Thoracic aorta (tissue), 2 donors: ENCODE data around the gene PER2. TPM values are rescaled to one million over a fixed set of nuclear protein-coding genes. Genes with fewer than 3 reads are reported as not detected.

Source experiments
- ATAC-seq: fragments of 150-250 bp; one replicate; pipeline ENCODE4 v1.8.0; 2017; ENCODE audit warnings: low read depth; ENCODE audit not compliant: insufficient number of reproducible peaks, low FRiP score
- DNase-seq: peaks from one replicate; pipeline ENCODE4 v3.0.0-alpha.2; 2020; ENCODE audit warnings: low spot score
- H3K27ac ChIP-seq, 2 donors: fragments of 200-600 bp; sonication (generic); 1 replicate in 1 of 2; 2 replicates in 1 of 2; pipeline ENCODE4 v1.5.1; 2016; ENCODE audit warnings: mild to moderate bottlenecking in 2 of 2, moderate library complexity in 2 of 2
- H3K27me3 ChIP-seq: fragments of 200-600 bp; sonication (generic); replicated peaks from 2 replicates; pipeline ENCODE4 v1.6.0; 2016; ENCODE audit warnings: mild to moderate bottlenecking; ENCODE audit not compliant: insufficient read depth
- H3K36me3 ChIP-seq: fragments of 200-600 bp; sonication (generic); one replicate; pipeline ENCODE4 v1.5.1; 2016
- H3K4me1 ChIP-seq, 2 donors: fragments of 200-600 bp; sonication (generic); 1 replicate in 1 of 2; 2 replicates in 1 of 2; pipeline versions ENCODE4 v1.5.1 to v1.6.0; 2016; ENCODE audit warnings: low read depth in 2 of 2, mild to moderate bottlenecking in 1 of 2; ENCODE audit not compliant: control insufficient read depth in 1 of 2
- H3K4me3 ChIP-seq: fragments of 200-600 bp; sonication (generic); 2 replicates; pipeline ENCODE4 v1.5.1; 2016; ENCODE audit warnings: mild to moderate bottlenecking
- H3K9me3 ChIP-seq: fragments of 200-600 bp; sonication (generic); 2 replicates; pipeline ENCODE4 v1.5.1; 2016
- CTCF ChIP-seq: fragments of 200-600 bp; sonication (generic); IDR thresholded peaks from one replicate; pipeline ENCODE4 v1.5.1; 2019; ENCODE audit warnings: antibody characterized with exemption
- total RNA-seq, 2 donors: library from RNA; depleted of rRNA; stranded (reverse); fragments of >200 nt; gene quantifications; one replicate each; pipeline versions ENCODE4 v1.1.0 to v1.2.3, GENCODE V29; 2016

The PER2 gene
- total RNA-seq, 2 donors from 2014 or later: 14.2 to 26.2 TPM

- Histone ChIP-seq H3K9me3 (no peaks in the 10 kb centered on the region), H3K27ac (peak overlapping the region; percentile 98 to 99), H3K4me3 (peak overlapping the region; percentile 92), H3K36me3 (no peaks in the 10 kb centered on the region), H3K27me3 (no peaks in the 10 kb centered on the region), H3K4me1 (peaks cover 16 to 69% of the 10 kb centered on the region in 2 donors)
- no peak for TF ChIP-seq CTCF
- ATAC-seq: peak; percentile 51
- peak; percentile 89 for DNase-seq
These were observed 2.7 kb downstream of the PER2 start for GRCh38 chr2:238285653-238286082.

GRCh38 chr2:238284802-238285515, 3.5 kb downstream of the PER2 start:
- Histone ChIP-seq H3K27ac (peak overlapping the region; percentile 98 to 99), H3K27me3 (no peaks in the 10 kb centered on the region), H3K4me3 (peak overlapping the region; percentile 33), H3K36me3 (no peaks in the 10 kb centered on the region), H3K4me1 (peaks cover 16 to 69% of the 10 kb centered on the region in 2 donors), H3K9me3 (no peaks in the 10 kb centered on the region)
- no peak for TF ChIP-seq CTCF
- ATAC-seq (no peak), DNase-seq (no peak)

GRCh38 chr2:238282861-238283738, 5.3 kb downstream of the PER2 start:
- Histone ChIP-seq H3K4me3 (no peak overlapping the region), H3K27me3 (no peaks in the 10 kb centered on the region), H3K36me3 (no peaks in the 10 kb centered on the region), H3K4me1 (peaks cover 16 to 63% of the 10 kb centered on the region in 2 donors), H3K27ac (no peak overlapping the region), H3K9me3 (no peaks in the 10 kb centered on the region)
- DNase-seq: no peak
- no peak for ATAC-seq
- no peak for TF ChIP-seq CTCF

GRCh38 chr2:238281826-238282480, 6.5 kb downstream of the PER2 start:
- Histone ChIP-seq H3K36me3 (peaks cover under 1% of the 10 kb centered on the region), H3K4me3 (no peak overlapping the region), H3K27ac (no peak overlapping the region), H3K9me3 (no peaks in the 10 kb centered on the region), H3K27me3 (no peaks in the 10 kb centered on the region), H3K4me1 (peaks cover 11 to 53% of the 10 kb centered on the region in 2 donors)
- DNase-seq (no peak), ATAC-seq (no peak)
- no peak for TF ChIP-seq CTCF
